ENCODE data around the gene INSR. TPM values are rescaled to one million over a fixed set of nuclear protein-coding genes. Genes with fewer than 3 reads are reported as not detected.
A peak's percentile ranks its signal among the peaks of the same experiment; 100 is the strongest.

INSR gene
- total RNA-seq, 1 donor from 2014 or later = 38.6 TPM

GRCh38 chr19:7250951-7251350, 43.3 kb downstream of the INSR start:
- no peak overlapping the region for H3K4me3 ChIP-seq (ENCODE audit: low read length in 3 of 3)
- no peak overlapping the region for H3K27ac ChIP-seq (ENCODE audit: low read depth, low read length)
- no peaks in the 10 kb centered on the region for H3K36me3 ChIP-seq (ENCODE audit: control insufficient read depth in 3 of 3, insufficient read depth in 3 of 3, low read length in 3 of 3)
- H3K27me3 ChIP-seq (ENCODE audit: control insufficient read depth in 3 of 3, insufficient read depth in 3 of 3, low read length in 3 of 3) = no peaks in the 10 kb centered on the region
- H3K9ac ChIP-seq (ENCODE audit: low read depth in 1 of 3, low read length in 3 of 3) = peak overlapping the region in 1 of 3 donors; percentile 45
- H3K9me3 ChIP-seq (ENCODE audit: control insufficient read depth in 3 of 3, low read length in 3 of 3) = no peaks in the 10 kb centered on the region
- peaks cover 4 to 5% (median 5%) of the 10 kb centered on the region in 3 donors for H3K4me1 ChIP-seq (ENCODE audit: control insufficient read depth in 3 of 3, insufficient read depth in 3 of 3, low read length in 3 of 3)

GRCh38 chr19:7250057-7250596, 44.1 kb downstream of the INSR start:
- Histone ChIP-seq H3K4me3 (ENCODE audit: low read length in 3 of 3) (no peak overlapping the region), H3K4me1 (ENCODE audit: control insufficient read depth in 3 of 3, insufficient read depth in 3 of 3, low read length in 3 of 3) (peaks cover 4 to 5% (median 5%) of the 10 kb centered on the region in 3 donors), H3K9me3 (ENCODE audit: control insufficient read depth in 3 of 3, low read length in 3 of 3) (no peaks in the 10 kb centered on the region), H3K27me3 (ENCODE audit: control insufficient read depth in 3 of 3, insufficient read depth in 3 of 3, low read length in 3 of 3) (no peaks in the 10 kb centered on the region), H3K9ac (ENCODE audit: low read depth in 1 of 3, low read length in 3 of 3) (no peak overlapping the region), H3K27ac (ENCODE audit: low read depth, low read length) (no peak overlapping the region), H3K36me3 (ENCODE audit: control insufficient read depth in 3 of 3, insufficient read depth in 3 of 3, low read length in 3 of 3) (no peaks in the 10 kb centered on the region)

DNA sequence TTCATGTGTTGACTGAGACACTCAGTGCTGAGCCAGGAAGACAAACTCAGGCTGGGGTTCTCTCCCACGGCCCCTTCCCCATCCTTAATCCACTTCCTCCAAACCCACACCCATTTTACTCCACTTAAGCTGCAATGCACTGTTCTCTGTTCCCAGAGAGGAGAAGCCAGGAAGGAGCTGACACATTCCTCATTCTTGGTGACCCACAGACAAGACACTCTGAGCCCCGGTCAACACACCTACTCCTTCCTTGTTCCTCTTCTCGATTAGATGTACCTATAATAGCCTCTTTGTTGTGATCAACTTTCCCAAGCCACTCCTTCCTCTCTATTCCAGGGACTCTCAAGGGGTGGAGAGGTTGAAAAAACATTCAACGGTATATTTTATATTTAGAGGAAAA, 47.1 kb downstream of the INSR start:
- H3K36me3 ChIP-seq (ENCODE audit: control insufficient read depth in 3 of 3, insufficient read depth in 3 of 3, low read length in 3 of 3) = no peaks in the 10 kb centered on the region
- no peak overlapping the region for H3K27ac ChIP-seq (ENCODE audit: low read depth, low read length)
- H3K4me3 ChIP-seq (ENCODE audit: low read length in 3 of 3) = no peak overlapping the region
- no peaks in the 10 kb centered on the region for H3K9me3 ChIP-seq (ENCODE audit: control insufficient read depth in 3 of 3, low read length in 3 of 3)
- H3K27me3 ChIP-seq (ENCODE audit: control insufficient read depth in 3 of 3, insufficient read depth in 3 of 3, low read length in 3 of 3) = no peaks in the 10 kb centered on the region
- peaks cover 5 to 9% (median 5%) of the 10 kb centered on the region in 3 donors for H3K4me1 ChIP-seq (ENCODE audit: control insufficient read depth in 3 of 3, insufficient read depth in 3 of 3, low read length in 3 of 3)
- H3K9ac ChIP-seq (ENCODE audit: low read depth in 1 of 3, low read length in 3 of 3) = no peak overlapping the region

DNA sequence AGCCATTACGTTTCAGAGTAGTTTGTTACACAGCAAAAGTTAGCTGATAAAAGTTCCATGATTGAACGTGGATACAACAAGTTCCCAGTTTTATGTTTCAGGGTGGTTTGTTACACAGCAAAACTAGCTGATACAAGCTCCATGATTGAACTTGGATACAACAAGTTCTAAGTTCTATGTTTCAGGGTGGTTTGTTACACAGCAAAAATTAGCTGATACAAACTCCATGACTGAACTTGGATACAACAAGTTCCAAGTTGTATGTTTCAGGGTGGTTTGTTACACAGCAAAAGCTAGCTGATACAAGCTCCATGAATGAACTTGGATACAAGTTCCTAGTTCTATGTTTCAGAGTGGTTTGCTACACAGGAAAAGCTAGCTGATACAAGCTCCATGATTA, 47.6 kb downstream of the INSR start:
- no peaks in the 10 kb centered on the region for H3K27me3 ChIP-seq (ENCODE audit: control insufficient read depth in 3 of 3, insufficient read depth in 3 of 3, low read length in 3 of 3)
- no peak overlapping the region for H3K9ac ChIP-seq (ENCODE audit: low read depth in 1 of 3, low read length in 3 of 3)
- peaks cover 5 to 9% (median 5%) of the 10 kb centered on the region in 3 donors for H3K4me1 ChIP-seq (ENCODE audit: control insufficient read depth in 3 of 3, insufficient read depth in 3 of 3, low read length in 3 of 3)
- H3K27ac ChIP-seq (ENCODE audit: low read depth, low read length) = no peak overlapping the region
- H3K9me3 ChIP-seq (ENCODE audit: control insufficient read depth in 3 of 3, low read length in 3 of 3) = no peaks in the 10 kb centered on the region
- no peaks in the 10 kb centered on the region for H3K36me3 ChIP-seq (ENCODE audit: control insufficient read depth in 3 of 3, insufficient read depth in 3 of 3, low read length in 3 of 3)
- H3K4me3 ChIP-seq (ENCODE audit: low read length in 3 of 3) = no peak overlapping the region

GRCh38 chr19:7242601-7243258, 51.5 kb downstream of the INSR start:
- H3K9ac ChIP-seq (ENCODE audit: low read depth in 1 of 3, low read length in 3 of 3) = no peak overlapping the region
- no peak overlapping the region for H3K4me3 ChIP-seq (ENCODE audit: low read length in 3 of 3)
- no peaks in the 10 kb centered on the region for H3K9me3 ChIP-seq (ENCODE audit: control insufficient read depth in 3 of 3, low read length in 3 of 3)
- H3K27me3 ChIP-seq (ENCODE audit: control insufficient read depth in 3 of 3, insufficient read depth in 3 of 3, low read length in 3 of 3) = no peaks in the 10 kb centered on the region
- peak overlapping the region; percentile 63 for H3K27ac ChIP-seq (ENCODE audit: low read depth, low read length)
- H3K4me1 ChIP-seq (ENCODE audit: control insufficient read depth in 3 of 3, insufficient read depth in 3 of 3, low read length in 3 of 3) = peaks cover 0 to 5% (median 0%) of the 10 kb centered on the region in 3 donors
- no peaks in the 10 kb centered on the region for H3K36me3 ChIP-seq (ENCODE audit: control insufficient read depth in 3 of 3, insufficient read depth in 3 of 3, low read length in 3 of 3)

DNA sequence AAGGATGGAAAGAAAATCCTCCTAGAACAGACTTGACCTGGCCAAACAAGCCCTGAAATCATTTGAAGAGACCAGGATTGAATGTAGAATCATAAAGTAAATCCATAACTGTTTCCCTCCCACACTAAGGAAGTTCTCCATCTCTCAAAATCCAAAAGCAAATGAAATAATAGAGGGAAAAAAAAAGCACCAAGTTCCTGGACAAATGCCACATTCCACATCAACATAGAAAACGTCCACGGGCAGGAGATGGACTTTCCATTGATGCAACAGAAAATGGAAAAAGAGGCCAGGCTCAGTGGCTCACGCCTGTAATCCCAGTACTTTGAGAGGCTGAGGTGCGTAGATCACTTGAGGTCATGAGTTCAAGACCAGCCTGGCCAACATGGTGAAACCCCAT, 56.2 kb downstream of the INSR start:
- no peaks in the 10 kb centered on the region for H3K27me3 ChIP-seq (ENCODE audit: control insufficient read depth in 3 of 3, insufficient read depth in 3 of 3, low read length in 3 of 3)
- no peaks in the 10 kb centered on the region for H3K9me3 ChIP-seq (ENCODE audit: control insufficient read depth in 3 of 3, low read length in 3 of 3)
- H3K27ac ChIP-seq (ENCODE audit: low read depth, low read length) = no peak overlapping the region
- H3K9ac ChIP-seq (ENCODE audit: low read depth in 1 of 3, low read length in 3 of 3) = no peak overlapping the region
- H3K36me3 ChIP-seq (ENCODE audit: control insufficient read depth in 3 of 3, insufficient read depth in 3 of 3, low read length in 3 of 3) = no peaks in the 10 kb centered on the region
- peaks cover 0 to 7% (median 0%) of the 10 kb centered on the region in 3 donors for H3K4me1 ChIP-seq (ENCODE audit: control insufficient read depth in 3 of 3, insufficient read depth in 3 of 3, low read length in 3 of 3)
- no peak overlapping the region for H3K4me3 ChIP-seq (ENCODE audit: low read length in 3 of 3)

DNA sequence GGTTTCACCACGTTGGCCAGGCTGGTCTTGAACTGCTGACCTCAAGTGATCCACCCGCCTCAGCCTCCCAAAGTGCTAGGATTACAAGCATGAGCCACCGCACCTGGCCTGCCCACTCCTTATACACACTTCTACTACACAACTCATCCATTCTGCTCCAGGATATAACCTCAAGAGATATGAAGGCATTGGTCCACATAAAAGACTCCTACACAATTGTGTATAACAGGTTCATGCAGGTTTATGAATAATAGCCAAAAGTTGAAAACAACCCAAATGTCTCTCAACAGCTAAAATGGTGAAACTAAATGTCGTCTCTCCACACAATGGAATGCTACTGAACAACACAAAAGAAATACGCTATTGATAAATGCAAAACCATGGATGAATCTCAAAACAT, 58.1 kb downstream of the INSR start:
- Histone ChIP-seq H3K36me3 (ENCODE audit: control insufficient read depth in 3 of 3, insufficient read depth in 3 of 3, low read length in 3 of 3) (no peaks in the 10 kb centered on the region), H3K9me3 (ENCODE audit: control insufficient read depth in 3 of 3, low read length in 3 of 3) (no peaks in the 10 kb centered on the region), H3K27me3 (ENCODE audit: control insufficient read depth in 3 of 3, insufficient read depth in 3 of 3, low read length in 3 of 3) (no peaks in the 10 kb centered on the region), H3K27ac (ENCODE audit: low read depth, low read length) (no peak overlapping the region), H3K4me1 (ENCODE audit: control insufficient read depth in 3 of 3, insufficient read depth in 3 of 3, low read length in 3 of 3) (peaks cover 2 to 7% (median 4%) of the 10 kb centered on the region in 3 donors), H3K4me3 (ENCODE audit: low read length in 3 of 3) (no peak overlapping the region), H3K9ac (ENCODE audit: low read depth in 1 of 3, low read length in 3 of 3) (no peak overlapping the region)

DNA sequence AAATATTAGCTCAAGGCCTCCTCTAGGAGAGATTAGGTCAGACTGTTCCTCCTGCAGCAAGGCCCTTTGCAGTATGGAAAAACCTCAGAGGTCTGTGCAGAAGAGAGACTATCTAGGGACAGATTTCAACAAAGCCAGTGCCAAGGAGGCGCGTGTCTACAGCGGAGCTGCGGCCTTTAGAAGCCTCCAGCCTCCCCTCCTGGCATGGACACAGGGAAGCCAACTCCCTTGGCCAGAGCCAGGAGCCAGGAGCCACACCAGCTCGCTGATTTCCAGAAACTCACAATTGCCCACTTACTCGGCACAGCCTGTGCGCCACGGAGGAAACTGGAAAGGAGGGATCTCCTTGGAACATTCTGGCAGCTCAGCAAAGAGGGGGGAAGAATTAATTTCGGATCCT, 63.4 kb downstream of the INSR start:
- H3K4me1 ChIP-seq (ENCODE audit: control insufficient read depth in 3 of 3, insufficient read depth in 3 of 3, low read length in 3 of 3) = peaks cover 12 to 26% (median 22%) of the 10 kb centered on the region in 3 donors
- peak overlapping the region; percentile 36 for H3K27ac ChIP-seq (ENCODE audit: low read depth, low read length)
- H3K9me3 ChIP-seq (ENCODE audit: control insufficient read depth in 3 of 3, low read length in 3 of 3) = no peaks in the 10 kb centered on the region
- H3K36me3 ChIP-seq (ENCODE audit: control insufficient read depth in 3 of 3, insufficient read depth in 3 of 3, low read length in 3 of 3) = no peaks in the 10 kb centered on the region
- no peaks in the 10 kb centered on the region for H3K27me3 ChIP-seq (ENCODE audit: control insufficient read depth in 3 of 3, insufficient read depth in 3 of 3, low read length in 3 of 3)
- peak overlapping the region in 1 of 3 donors; percentile 60 for H3K9ac ChIP-seq (ENCODE audit: low read depth in 1 of 3, low read length in 3 of 3)
- H3K4me3 ChIP-seq (ENCODE audit: low read length in 3 of 3) = peak overlapping the region in 2 of 3 donors; percentile 14 to 52

DNA sequence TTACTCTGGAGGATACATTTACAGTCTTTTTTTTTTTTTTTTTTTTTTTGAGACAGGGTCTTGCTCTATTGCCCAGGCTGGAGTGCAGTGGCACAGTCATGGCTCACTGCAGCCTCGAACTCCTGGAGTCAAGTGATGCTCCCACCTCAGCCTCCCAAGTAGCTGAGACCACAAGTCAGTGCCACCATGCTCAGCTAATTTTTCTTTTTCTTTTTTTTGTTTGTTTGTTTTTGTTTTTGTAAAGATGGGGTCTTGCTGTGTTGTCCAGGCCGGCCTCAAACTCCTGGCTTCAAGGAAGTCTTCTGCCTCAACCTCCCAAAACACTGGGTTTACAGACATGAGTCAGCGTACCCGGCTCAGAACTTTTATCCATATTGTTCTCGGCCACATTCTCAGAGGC, 64.5 kb downstream of the INSR start:
- Histone ChIP-seq H3K27me3 (ENCODE audit: control insufficient read depth in 3 of 3, insufficient read depth in 3 of 3, low read length in 3 of 3) (no peaks in the 10 kb centered on the region), H3K4me3 (ENCODE audit: low read length in 3 of 3) (no peak overlapping the region), H3K9ac (ENCODE audit: low read depth in 1 of 3, low read length in 3 of 3) (no peak overlapping the region), H3K4me1 (ENCODE audit: control insufficient read depth in 3 of 3, insufficient read depth in 3 of 3, low read length in 3 of 3) (peaks cover 14 to 30% (median 26%) of the 10 kb centered on the region in 3 donors), H3K27ac (ENCODE audit: low read depth, low read length) (no peak overlapping the region), H3K36me3 (ENCODE audit: control insufficient read depth in 3 of 3, insufficient read depth in 3 of 3, low read length in 3 of 3) (no peaks in the 10 kb centered on the region), H3K9me3 (ENCODE audit: control insufficient read depth in 3 of 3, low read length in 3 of 3) (no peaks in the 10 kb centered on the region)

GRCh38 chr19:7228935-7229541, 65.2 kb downstream of the INSR start:
- H3K4me3 ChIP-seq (ENCODE audit: low read length in 3 of 3) = no peak overlapping the region
- no peak overlapping the region for H3K9ac ChIP-seq (ENCODE audit: low read depth in 1 of 3, low read length in 3 of 3)
- H3K27me3 ChIP-seq (ENCODE audit: control insufficient read depth in 3 of 3, insufficient read depth in 3 of 3, low read length in 3 of 3) = no peaks in the 10 kb centered on the region
- no peak overlapping the region for H3K27ac ChIP-seq (ENCODE audit: low read depth, low read length)
- no peaks in the 10 kb centered on the region for H3K36me3 ChIP-seq (ENCODE audit: control insufficient read depth in 3 of 3, insufficient read depth in 3 of 3, low read length in 3 of 3)
- H3K9me3 ChIP-seq (ENCODE audit: control insufficient read depth in 3 of 3, low read length in 3 of 3) = no peaks in the 10 kb centered on the region
- H3K4me1 ChIP-seq (ENCODE audit: control insufficient read depth in 3 of 3, insufficient read depth in 3 of 3, low read length in 3 of 3) = peaks cover 21 to 36% (median 33%) of the 10 kb centered on the region in 3 donors
